Peyer's patch (tissue), 4 donors: ENCODE data around the gene BSN.

Experiments
- CTCF ChIP-seq, 6 experiments: fragments of 450-650 bp in 4 of 6; fragments of 200-600 bp in 2 of 6; sonication (generic) in 1 of 6; IDR thresholded peaks; one replicate each; pipeline ENCODE4 v1.5.1; 2017 to 2019; ENCODE audit warnings: antibody characterized with exemption in 6 of 6, mild to moderate bottlenecking in 3 of 6, moderate library complexity in 1 of 6
- POLR2A ChIP-seq, 2 donors: fragments of 450-650 bp; IDR thresholded peaks; one replicate each; pipeline ENCODE4 v1.5.1; 2017; ENCODE audit warnings: antibody characterized with exemption in 2 of 2, mild to moderate bottlenecking in 2 of 2, moderate library complexity in 2 of 2

GRCh38 chr3:49713336-49714105 lies 159.2 kb downstream of the BSN start:
- TF ChIP-seq CTCF (IDR thresholded peaks at IDR 0.05) (no peak), POLR2A (IDR thresholded peaks at IDR 0.05) (no peak)
